GM18867 (cell line): ENCODE measurements around the gene AKAP6.

ENCODE experiments used
- ATAC-seq: cut with Tn5 transposase; IDR thresholded peaks from one replicate; pipeline ENCODE4 v1.9.1; 2021; ENCODE audit warnings: mild to moderate bottlenecking, moderate library complexity; ENCODE audit not compliant: unreplicated experiment

Gene AKAP6

GRCh38 chr14:32846821-32847365, 517.8 kb downstream of the AKAP6 start:
- ATAC-seq: no peak

DNA sequence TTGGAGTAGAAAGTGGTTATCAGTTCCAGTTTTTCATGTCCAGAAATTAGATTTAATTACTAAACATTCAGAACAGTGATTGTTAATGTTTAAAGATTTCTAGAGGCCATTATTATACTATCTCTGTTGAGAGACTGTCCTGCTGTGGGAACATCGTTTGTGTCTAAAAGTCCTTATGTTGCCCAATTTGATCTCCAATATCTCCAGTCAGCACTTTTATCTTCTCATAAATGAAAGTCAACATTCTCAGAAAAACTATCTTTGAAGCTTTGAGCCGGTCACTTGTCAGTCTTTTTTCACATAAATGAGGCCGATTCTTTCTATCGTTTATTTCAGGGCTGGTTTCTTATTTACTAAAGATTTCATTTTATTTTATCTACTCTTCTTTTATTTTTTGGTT, 518.8 kb downstream of the AKAP6 start:
- no peak for ATAC-seq

GRCh38 chr14:32865827-32866376, 536.8 kb downstream of the AKAP6 start:
- no peak for ATAC-seq

- no peak for ATAC-seq
Measured at GRCh38 chr14:32883188-32883587, 554.1 kb downstream of the AKAP6 start.
